Liver (tissue), 9 donors: ENCODE results near the gene ZNF83. TPM values are rescaled to one million over a fixed set of nuclear protein-coding genes. Genes with fewer than 3 reads are reported as not detected.
"Not testable (repeated sequence)": the region's sequence is repeated elsewhere in the genome, so short reads cannot be mapped to it uniquely, and the experiment has no call there.

Experiments
- DNase-seq: peaks from one replicate; pipeline ENCODE4 v3.0.0-alpha.2; 2017; ENCODE audit warnings: low spot score
- H3K27ac ChIP-seq, 2 donors: one replicate each; pipeline ENCODE4 v1.7.0; 2013; ENCODE audit warnings: inconsistent platforms in 2 of 2, low read length in 2 of 2, control low read depth in 1 of 2, low read depth in 1 of 2, mild to moderate bottlenecking in 1 of 2
- H3K27me3 ChIP-seq, 4 donors: one replicate each; pipeline versions ENCODE4 v1.6.1 to v1.7.0; 2013; ENCODE audit warnings: low read length in 3 of 4, inconsistent platforms in 1 of 4, mild to moderate bottlenecking in 1 of 4, moderate library complexity in 1 of 4; ENCODE audit not compliant: control insufficient read depth in 4 of 4, insufficient read depth in 4 of 4
- H3K36me3 ChIP-seq, 4 donors: one replicate each; pipeline versions ENCODE4 v1.6.1 to v1.7.0; 2013; ENCODE audit warnings: low read length in 3 of 4, mild to moderate bottlenecking in 3 of 4, low read depth in 1 of 4, moderate library complexity in 1 of 4; ENCODE audit not compliant: control insufficient read depth in 4 of 4, insufficient read depth in 3 of 4
- H3K4me1 ChIP-seq, 4 donors: one replicate each; pipeline versions ENCODE4 v1.6.1 to v1.7.0; 2013; ENCODE audit warnings: low read length in 3 of 4, mild to moderate bottlenecking in 3 of 4, moderate library complexity in 1 of 4; ENCODE audit not compliant: control insufficient read depth in 4 of 4, insufficient read depth in 4 of 4
- H3K4me3 ChIP-seq, 3 donors: one replicate each; pipeline versions ENCODE4 v1.6.1 to v1.7.0; 2013; ENCODE audit warnings: low read length in 3 of 3, control low read depth in 1 of 3, low read depth in 1 of 3, mild to moderate bottlenecking in 1 of 3
- H3K9ac ChIP-seq, 2 donors: one replicate each; pipeline ENCODE4 v1.7.0; 2013; ENCODE audit warnings: low read length in 2 of 2, mild to moderate bottlenecking in 2 of 2, moderate library complexity in 2 of 2, control low read depth in 1 of 2, low read depth in 1 of 2
- H3K9me3 ChIP-seq, 4 donors: one replicate each; pipeline versions ENCODE4 v1.6.1 to v1.7.0; 2013; ENCODE audit warnings: low read length in 3 of 4; ENCODE audit not compliant: control insufficient read depth in 4 of 4
- EGR1 ChIP-seq, 2 donors: IDR thresholded peaks; 2 replicates each; pipeline ENCODE4 v1.6.1; 2016 to 2018; ENCODE audit warnings: antibody characterized with exemption in 2 of 2, low read depth in 2 of 2
- FOXA1 ChIP-seq: IDR thresholded peaks from 2 replicates; pipeline ENCODE4 v1.6.1; 2016; ENCODE audit warnings: antibody characterized with exemption
- FOXA2 ChIP-seq: IDR thresholded peaks from 2 replicates; pipeline ENCODE4 v1.6.1; 2016; ENCODE audit warnings: antibody characterized with exemption
- GABPA ChIP-seq, 2 donors: IDR thresholded peaks in 1 of 2; conservative IDR thresholded peaks in 1 of 2; 2 replicates each; pipeline ENCODE4 v1.6.1; 2016; ENCODE audit warnings: antibody characterized with exemption in 2 of 2, mild to moderate bottlenecking in 1 of 2, moderate library complexity in 1 of 2
- HNF4A ChIP-seq, 2 donors: conservative IDR thresholded peaks; 2 replicates each; pipeline ENCODE4 v1.6.1; 2016; ENCODE audit warnings: antibody characterized with exemption in 2 of 2, mild to moderate bottlenecking in 2 of 2
- HNF4G ChIP-seq: IDR thresholded peaks from 2 replicates; pipeline ENCODE4 v1.6.1; 2016; ENCODE audit warnings: antibody characterized with exemption
- JUND ChIP-seq, 2 donors: IDR thresholded peaks; 2 replicates each; pipeline ENCODE4 v1.6.1; 2016; ENCODE audit warnings: antibody characterized with exemption in 2 of 2
- NR2F2 ChIP-seq: IDR thresholded peaks from 2 replicates; pipeline ENCODE4 v1.6.1; 2016; ENCODE audit warnings: antibody characterized with exemption
- RAD21 ChIP-seq, 2 donors: IDR thresholded peaks; 2 replicates each; pipeline ENCODE4 v1.6.1; 2016; ENCODE audit warnings: antibody characterized with exemption in 2 of 2, mild to moderate bottlenecking in 2 of 2
- RXRA ChIP-seq, 2 donors: IDR thresholded peaks; 2 replicates each; pipeline ENCODE4 v1.6.1; 2017 to 2018; ENCODE audit warnings: antibody characterized with exemption in 2 of 2, mild to moderate bottlenecking in 1 of 2
- SP1 ChIP-seq: IDR thresholded peaks from 2 replicates; pipeline ENCODE4 v1.6.1; 2018; ENCODE audit warnings: antibody characterized with exemption, mild to moderate bottlenecking
- TAF1 ChIP-seq: conservative IDR thresholded peaks from 2 replicates; pipeline ENCODE4 v1.6.1; 2016; ENCODE audit warnings: antibody characterized with exemption, mild to moderate bottlenecking
- YY1 ChIP-seq: IDR thresholded peaks from 2 replicates; pipeline ENCODE4 v1.6.1; 2016; ENCODE audit warnings: antibody characterized with exemption, mild to moderate bottlenecking
- WGBS: extraction: QIAGEN DNeasy Blood & Tissue Kit; methylation state at CpG from one replicate; pipeline ENCODE4 v1.1.7; 2013; 5-methylcytosine and 5-hydroxymethylcytosine counted together
- polyA plus RNA-seq, 2 donors: library from polyadenylated mRNA; stranded (reverse) in 1 of 2; unstranded in 1 of 2; fragments of 200-250 nt in 1 of 2; fragments of >200 nt in 1 of 2; fragmentation: Nextera tagmentation in 1 of 2; extraction: Ambion mirVana in 1 of 2; gene quantifications; one replicate each; pipeline versions ENCODE4 v1.2.1 to v1.2.3, GENCODE V29; 2013 to 2015
- total RNA-seq, 2 donors: library from RNA; depleted of rRNA; stranded (reverse); fragments of >200 nt; gene quantifications; one replicate each; pipeline ENCODE4 v1.2.3, GENCODE V29; 2014
- TF ChIP-seq, protein P1 (sequence below): IDR thresholded peaks from 2 replicates; pipeline ENCODE4 v1.6.1; 2016; ENCODE audit warnings: antibody characterized with exemption
- TF ChIP-seq, protein P2 (sequence below): IDR thresholded peaks from 2 replicates; pipeline ENCODE4 v1.6.1; 2016; ENCODE audit warnings: antibody characterized with exemption
- TF ChIP-seq, protein P3 (sequence below): fragments of 150-350 bp; IDR thresholded peaks from 2 replicates; pipeline ENCODE4 v1.5.1; 2017; ENCODE audit warnings: improper control_type of control experiment, low read depth, low read length; ENCODE audit not compliant: missing input control
- TF ChIP-seq, protein P4 (sequence below): IDR thresholded peaks from 2 replicates; pipeline ENCODE4 v1.6.1; 2016; ENCODE audit warnings: antibody characterized with exemption, mild to moderate bottlenecking
- TF ChIP-seq, protein P5 (sequence below): IDR thresholded peaks from 2 replicates; pipeline ENCODE4 v1.6.1; 2016; ENCODE audit warnings: antibody characterized with exemption
- donor health status: healthy.
- donor health status: healthy.
- donor health status: healthy.
- donor health status: healthy.
- donor health status: healthy.

The ZNF83 gene
- total and polyA plus RNA-seq, 4 donors, result 2.7 to 19.8 (median 5.9) TPM

DNA sequence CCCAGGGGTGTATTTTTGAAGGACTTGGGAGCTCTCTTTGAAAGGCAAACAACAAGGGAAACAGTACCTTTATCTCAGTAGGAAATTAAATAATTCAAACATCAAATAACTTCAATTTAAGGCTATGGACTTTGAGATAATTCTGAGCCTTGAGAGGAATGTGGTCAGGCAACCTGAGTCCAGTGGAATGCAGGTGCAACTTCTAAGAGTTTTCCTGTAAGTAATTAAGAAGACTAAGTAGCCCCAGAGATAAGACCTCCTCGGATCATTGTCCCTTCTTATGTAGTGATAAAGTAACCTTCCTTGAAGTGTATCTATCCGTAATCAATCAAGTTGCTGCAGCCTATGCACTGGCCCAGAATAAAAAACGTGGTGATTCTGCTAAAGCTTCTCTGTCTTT lies 38.9 kb downstream of the ZNF83 start:
- Histone ChIP-seq H3K4me3 (no peak overlapping the region), H3K27ac (no peak overlapping the region), H3K9me3 (peaks cover 4 to 19% (median 14%) of the 10 kb centered on the region in 4 donors), H3K4me1 (peaks cover 0 to 11% (median 1%) of the 10 kb centered on the region in 4 donors), H3K27me3 (no peaks in the 10 kb centered on the region), H3K9ac (no peak overlapping the region), H3K36me3 (peaks cover 0 to 7% (median 3%) of the 10 kb centered on the region in 4 donors)
- WGBS, result 79% methylated on average over 3 of the region's 3 CpGs
- no peak for TF ChIP-seq SP1
- no peak for TF ChIP-seq RAD21 (IDR thresholded peaks at IDR 0.05)
- TF ChIP-seq FOXA2, result no peak
- TF ChIP-seq, protein P1, sequence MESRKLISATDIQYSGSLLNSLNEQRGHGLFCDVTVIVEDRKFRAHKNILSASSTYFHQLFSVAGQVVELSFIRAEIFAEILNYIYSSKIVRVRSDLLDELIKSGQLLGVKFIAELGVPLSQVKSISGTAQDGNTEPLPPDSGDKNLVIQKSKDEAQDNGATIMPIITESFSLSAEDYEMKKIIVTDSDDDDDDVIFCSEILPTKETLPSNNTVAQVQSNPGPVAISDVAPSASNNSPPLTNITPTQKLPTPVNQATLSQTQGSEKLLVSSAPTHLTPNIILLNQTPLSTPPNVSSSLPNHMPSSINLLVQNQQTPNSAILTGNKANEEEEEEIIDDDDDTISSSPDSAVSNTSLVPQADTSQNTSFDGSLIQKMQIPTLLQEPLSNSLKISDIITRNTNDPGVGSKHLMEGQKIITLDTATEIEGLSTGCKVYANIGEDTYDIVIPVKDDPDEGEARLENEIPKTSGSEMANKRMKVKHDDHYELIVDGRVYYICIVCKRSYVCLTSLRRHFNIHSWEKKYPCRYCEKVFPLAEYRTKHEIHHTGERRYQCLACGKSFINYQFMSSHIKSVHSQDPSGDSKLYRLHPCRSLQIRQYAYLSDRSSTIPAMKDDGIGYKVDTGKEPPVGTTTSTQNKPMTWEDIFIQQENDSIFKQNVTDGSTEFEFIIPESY, result no peak
- no peak for TF ChIP-seq FOXA1
- TF ChIP-seq, protein P2, sequence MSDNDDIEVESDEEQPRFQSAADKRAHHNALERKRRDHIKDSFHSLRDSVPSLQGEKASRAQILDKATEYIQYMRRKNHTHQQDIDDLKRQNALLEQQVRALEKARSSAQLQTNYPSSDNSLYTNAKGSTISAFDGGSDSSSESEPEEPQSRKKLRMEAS, result no peak
- no peak for TF ChIP-seq EGR1 (IDR thresholded peaks at IDR 0.05; ENCODE audit: low read depth in 2 of 2)
- no peak for TF ChIP-seq YY1
- no peak for TF ChIP-seq TAF1
- TF ChIP-seq GABPA (IDR thresholded peaks at IDR 0.05 in 1 of 2, conservative IDR thresholded peaks at IDR 0.05 in 1 of 2), result no peak
- TF ChIP-seq, protein P3, sequence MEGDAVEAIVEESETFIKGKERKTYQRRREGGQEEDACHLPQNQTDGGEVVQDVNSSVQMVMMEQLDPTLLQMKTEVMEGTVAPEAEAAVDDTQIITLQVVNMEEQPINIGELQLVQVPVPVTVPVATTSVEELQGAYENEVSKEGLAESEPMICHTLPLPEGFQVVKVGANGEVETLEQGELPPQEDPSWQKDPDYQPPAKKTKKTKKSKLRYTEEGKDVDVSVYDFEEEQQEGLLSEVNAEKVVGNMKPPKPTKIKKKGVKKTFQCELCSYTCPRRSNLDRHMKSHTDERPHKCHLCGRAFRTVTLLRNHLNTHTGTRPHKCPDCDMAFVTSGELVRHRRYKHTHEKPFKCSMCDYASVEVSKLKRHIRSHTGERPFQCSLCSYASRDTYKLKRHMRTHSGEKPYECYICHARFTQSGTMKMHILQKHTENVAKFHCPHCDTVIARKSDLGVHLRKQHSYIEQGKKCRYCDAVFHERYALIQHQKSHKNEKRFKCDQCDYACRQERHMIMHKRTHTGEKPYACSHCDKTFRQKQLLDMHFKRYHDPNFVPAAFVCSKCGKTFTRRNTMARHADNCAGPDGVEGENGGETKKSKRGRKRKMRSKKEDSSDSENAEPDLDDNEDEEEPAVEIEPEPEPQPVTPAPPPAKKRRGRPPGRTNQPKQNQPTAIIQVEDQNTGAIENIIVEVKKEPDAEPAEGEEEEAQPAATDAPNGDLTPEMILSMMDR, result no peak
- TF ChIP-seq HNF4A (conservative IDR thresholded peaks at IDR 0.05), result no peak
- no peak for TF ChIP-seq RXRA (IDR thresholded peaks at IDR 0.05)
- TF ChIP-seq JUND (IDR thresholded peaks at IDR 0.05), result no peak
- no peak for TF ChIP-seq NR2F2
- TF ChIP-seq, protein P4, sequence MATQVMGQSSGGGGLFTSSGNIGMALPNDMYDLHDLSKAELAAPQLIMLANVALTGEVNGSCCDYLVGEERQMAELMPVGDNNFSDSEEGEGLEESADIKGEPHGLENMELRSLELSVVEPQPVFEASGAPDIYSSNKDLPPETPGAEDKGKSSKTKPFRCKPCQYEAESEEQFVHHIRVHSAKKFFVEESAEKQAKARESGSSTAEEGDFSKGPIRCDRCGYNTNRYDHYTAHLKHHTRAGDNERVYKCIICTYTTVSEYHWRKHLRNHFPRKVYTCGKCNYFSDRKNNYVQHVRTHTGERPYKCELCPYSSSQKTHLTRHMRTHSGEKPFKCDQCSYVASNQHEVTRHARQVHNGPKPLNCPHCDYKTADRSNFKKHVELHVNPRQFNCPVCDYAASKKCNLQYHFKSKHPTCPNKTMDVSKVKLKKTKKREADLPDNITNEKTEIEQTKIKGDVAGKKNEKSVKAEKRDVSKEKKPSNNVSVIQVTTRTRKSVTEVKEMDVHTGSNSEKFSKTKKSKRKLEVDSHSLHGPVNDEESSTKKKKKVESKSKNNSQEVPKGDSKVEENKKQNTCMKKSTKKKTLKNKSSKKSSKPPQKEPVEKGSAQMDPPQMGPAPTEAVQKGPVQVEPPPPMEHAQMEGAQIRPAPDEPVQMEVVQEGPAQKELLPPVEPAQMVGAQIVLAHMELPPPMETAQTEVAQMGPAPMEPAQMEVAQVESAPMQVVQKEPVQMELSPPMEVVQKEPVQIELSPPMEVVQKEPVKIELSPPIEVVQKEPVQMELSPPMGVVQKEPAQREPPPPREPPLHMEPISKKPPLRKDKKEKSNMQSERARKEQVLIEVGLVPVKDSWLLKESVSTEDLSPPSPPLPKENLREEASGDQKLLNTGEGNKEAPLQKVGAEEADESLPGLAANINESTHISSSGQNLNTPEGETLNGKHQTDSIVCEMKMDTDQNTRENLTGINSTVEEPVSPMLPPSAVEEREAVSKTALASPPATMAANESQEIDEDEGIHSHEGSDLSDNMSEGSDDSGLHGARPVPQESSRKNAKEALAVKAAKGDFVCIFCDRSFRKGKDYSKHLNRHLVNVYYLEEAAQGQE, result no peak
- TF ChIP-seq, protein P5, sequence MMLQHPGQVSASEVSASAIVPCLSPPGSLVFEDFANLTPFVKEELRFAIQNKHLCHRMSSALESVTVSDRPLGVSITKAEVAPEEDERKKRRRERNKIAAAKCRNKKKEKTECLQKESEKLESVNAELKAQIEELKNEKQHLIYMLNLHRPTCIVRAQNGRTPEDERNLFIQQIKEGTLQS, result no peak
- TF ChIP-seq HNF4G, result no peak
- no peak for DNase-seq

DNA sequence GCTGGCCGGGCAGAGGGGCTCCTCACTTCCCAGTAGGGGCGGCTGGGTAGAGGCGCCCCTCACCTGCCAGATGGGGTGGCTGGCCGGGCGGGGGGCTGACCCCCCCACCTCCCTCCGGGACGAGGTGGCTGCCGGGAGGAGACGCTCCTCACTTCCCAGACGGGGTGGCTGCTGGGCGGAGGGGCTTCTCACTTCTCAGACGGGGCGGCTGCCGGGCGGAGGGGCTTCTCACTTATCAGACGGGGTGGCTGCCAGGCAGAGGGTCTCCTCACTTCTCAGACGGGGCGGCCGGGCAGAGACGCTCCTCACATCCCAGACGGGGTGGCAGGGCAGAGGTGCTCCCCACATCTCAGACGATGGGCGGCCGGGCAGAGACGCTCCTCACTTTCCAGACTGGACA lies 44.7 kb downstream of the ZNF83 start:
- H3K27ac ChIP-seq, H3K4me3 ChIP-seq, DNase-seq, H3K9ac ChIP-seq, H3K36me3 ChIP-seq, H3K27me3 ChIP-seq, H3K4me1 ChIP-seq: not testable (repeated sequence)
- H3K9me3 ChIP-seq, result peaks cover 2 to 25% (median 15%) of the 10 kb centered on the region in 4 donors
- 93% methylated on average over 22 of the region's 25 CpGs for WGBS
